ENCODE measurements around the gene FOSL1. TPM values are rescaled to one million over a fixed set of nuclear protein-coding genes. Genes with fewer than 3 reads are reported as not detected.

Gene FOSL1
- 1.0 TPM for polyA plus RNA-seq (2012; ENCODE audit: missing spikeins)

DNA sequence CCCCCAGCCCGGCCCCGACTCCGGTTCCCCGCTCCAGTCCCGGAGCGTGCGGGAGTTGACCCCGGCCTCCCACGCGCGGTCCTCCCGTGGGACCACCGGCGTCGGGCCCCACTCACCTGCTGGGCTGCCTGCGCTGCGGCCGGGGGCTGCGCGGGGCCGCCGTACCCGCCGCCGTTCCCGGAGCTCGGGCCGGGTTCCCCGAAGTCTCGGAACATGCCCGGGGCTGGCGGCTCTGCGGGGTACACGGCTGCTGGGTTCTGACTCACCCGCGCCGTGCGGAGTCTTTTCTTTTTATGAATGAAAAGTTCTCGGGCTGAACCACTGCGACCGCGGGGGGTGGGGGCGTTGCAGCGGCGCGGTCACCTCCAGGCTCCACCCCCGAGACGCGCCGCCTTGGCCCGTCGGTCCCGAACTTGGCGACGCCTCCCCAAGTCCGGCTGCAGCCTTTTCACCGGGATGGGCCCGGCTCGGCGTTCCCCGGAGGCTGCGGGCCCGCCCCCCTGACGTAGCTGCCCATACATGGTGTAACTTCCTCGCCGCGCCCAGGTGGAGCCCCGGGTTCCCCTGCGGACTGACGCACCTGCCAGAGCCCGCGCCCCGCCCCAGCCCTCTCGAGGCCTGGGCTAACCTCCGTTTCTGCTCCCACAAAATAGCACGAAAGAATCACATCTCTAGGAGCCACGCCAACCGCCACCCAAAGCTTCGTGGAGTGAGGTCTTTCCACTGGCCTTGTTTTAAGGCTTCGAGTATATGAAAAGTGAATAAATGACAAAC is at the start of gene FOSL1:
Gene FOSL1 (minus strand): TSS at position 264 of the 774 bp plus-strand sequence. CDS start 49 bp downstream, at position 215.
- TF ChIP-seq POLR2A (IDR thresholded peaks at IDR 0.05; ENCODE audit: low read depth, low read length), result peak; percentile 33; the same call in 1 of the 2 replicates
- TF ChIP-seq TAF1 (IDR thresholded peaks at IDR 0.05; ENCODE audit: borderline replicate concordance, low read depth, low read length), result no peak
- no peak for TF ChIP-seq POLR2AphosphoS5 (IDR thresholded peaks at IDR 0.05; ENCODE audit: low read depth, low read length)
- peak; percentile 89 for DNase-seq (ENCODE audit: insufficient read length)
- peak; percentile 30 for FAIRE-seq

DNA sequence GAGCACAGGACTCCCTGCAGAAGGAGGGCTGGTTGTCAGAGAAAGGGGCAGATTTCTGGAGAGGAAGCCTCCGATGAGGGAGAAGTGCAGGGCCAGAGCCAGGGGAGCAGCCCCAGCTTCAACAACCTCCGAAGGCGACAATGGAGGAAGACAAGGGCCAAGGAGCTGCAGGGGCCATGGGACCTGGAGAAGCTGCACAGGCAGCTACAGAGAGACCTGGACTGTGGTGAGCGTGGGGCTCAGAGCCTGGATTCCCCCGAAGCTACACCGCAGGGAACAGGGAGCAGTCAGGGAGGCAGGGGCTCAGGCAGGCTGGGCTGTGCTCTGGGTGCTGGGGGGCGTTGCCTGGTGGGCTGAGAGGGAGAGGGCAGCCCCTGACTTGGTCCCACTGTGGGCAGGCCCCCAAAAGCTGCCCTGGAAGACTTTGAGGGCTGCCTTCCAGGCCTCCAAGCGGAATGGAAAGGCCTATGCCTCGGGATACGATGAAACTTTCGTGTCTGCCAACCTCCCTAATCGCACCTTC is 47.5 kb upstream of the FOSL1 start:
- FAIRE-seq, result no peak
- TF ChIP-seq POLR2A (IDR thresholded peaks at IDR 0.05; ENCODE audit: low read depth, low read length) (no peak), TAF1 (IDR thresholded peaks at IDR 0.05; ENCODE audit: borderline replicate concordance, low read depth, low read length) (no peak), POLR2AphosphoS5 (IDR thresholded peaks at IDR 0.05; ENCODE audit: low read depth, low read length) (no peak)
- no peak for DNase-seq (ENCODE audit: insufficient read length)

- DNase-seq (ENCODE audit: insufficient read length) (no peak), FAIRE-seq (no peak)
Observed at GRCh38 chr11:65947133-65947532, 46.9 kb upstream of the FOSL1 start.

DNA sequence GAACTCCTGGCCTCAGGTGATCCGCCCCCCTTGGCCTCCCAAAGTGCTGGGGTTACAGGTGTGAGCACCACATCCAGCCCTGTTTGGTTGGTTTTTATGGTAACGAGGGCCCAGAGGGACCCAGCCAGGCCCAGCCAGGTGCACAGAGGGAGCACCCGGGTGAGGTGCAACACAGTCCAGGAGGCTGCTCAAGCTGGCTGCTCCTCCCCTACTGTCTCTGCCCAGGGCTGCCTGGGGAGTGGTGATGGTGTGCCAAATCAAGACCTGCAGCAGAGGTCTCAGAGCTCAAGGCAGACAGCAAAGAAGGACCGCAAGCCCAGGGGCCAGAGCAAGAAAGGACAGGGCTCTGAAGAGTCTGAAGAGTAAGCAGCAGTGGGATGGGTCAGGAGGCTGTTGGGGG is 46.5 kb upstream of the FOSL1 start:
- DNase-seq (ENCODE audit: insufficient read length) (no peak), FAIRE-seq (no peak)

More at GRCh38 chr11:65947133-65947532, 46.9 kb upstream of the FOSL1 start:
- TF ChIP-seq TAF1 (IDR thresholded peaks at IDR 0.05; ENCODE audit: borderline replicate concordance, low read depth, low read length), result no peak
- TF ChIP-seq POLR2AphosphoS5 (IDR thresholded peaks at IDR 0.05; ENCODE audit: low read depth, low read length), result no peak
- TF ChIP-seq POLR2A (IDR thresholded peaks at IDR 0.05; ENCODE audit: low read depth, low read length), result no peak

GRCh38 chr11:65945941-65946558 is 45.9 kb upstream of the FOSL1 start:
- TF ChIP-seq POLR2A (IDR thresholded peaks at IDR 0.05; ENCODE audit: low read depth, low read length) (no peak), TAF1 (IDR thresholded peaks at IDR 0.05; ENCODE audit: borderline replicate concordance, low read depth, low read length) (no peak), POLR2AphosphoS5 (IDR thresholded peaks at IDR 0.05; ENCODE audit: low read depth, low read length) (no peak)
- no peak for FAIRE-seq
- no peak for DNase-seq (ENCODE audit: insufficient read length)

More for the DNA sequence above, 46.5 kb upstream of the FOSL1 start:
- TF ChIP-seq TAF1 (IDR thresholded peaks at IDR 0.05; ENCODE audit: borderline replicate concordance, low read depth, low read length), result no peak
- no peak for TF ChIP-seq POLR2AphosphoS5 (IDR thresholded peaks at IDR 0.05; ENCODE audit: low read depth, low read length)
- TF ChIP-seq POLR2A (IDR thresholded peaks at IDR 0.05; ENCODE audit: low read depth, low read length), result no peak

- FAIRE-seq (no peak), DNase-seq (ENCODE audit: insufficient read length) (no peak)
- TF ChIP-seq POLR2A (IDR thresholded peaks at IDR 0.05; ENCODE audit: low read depth, low read length) (no peak), POLR2AphosphoS5 (IDR thresholded peaks at IDR 0.05; ENCODE audit: low read depth, low read length) (no peak), TAF1 (IDR thresholded peaks at IDR 0.05; ENCODE audit: borderline replicate concordance, low read depth, low read length) (no peak)
Observed at GRCh38 chr11:65945430-65945911, 45.3 kb upstream of the FOSL1 start, which contains the start of gene TSGA10IP. Gene TSGA10IP, plus strand, starts transcription at chr11:65945480. Its CDS starts 196 bp downstream, at chr11:65945676.

DNA sequence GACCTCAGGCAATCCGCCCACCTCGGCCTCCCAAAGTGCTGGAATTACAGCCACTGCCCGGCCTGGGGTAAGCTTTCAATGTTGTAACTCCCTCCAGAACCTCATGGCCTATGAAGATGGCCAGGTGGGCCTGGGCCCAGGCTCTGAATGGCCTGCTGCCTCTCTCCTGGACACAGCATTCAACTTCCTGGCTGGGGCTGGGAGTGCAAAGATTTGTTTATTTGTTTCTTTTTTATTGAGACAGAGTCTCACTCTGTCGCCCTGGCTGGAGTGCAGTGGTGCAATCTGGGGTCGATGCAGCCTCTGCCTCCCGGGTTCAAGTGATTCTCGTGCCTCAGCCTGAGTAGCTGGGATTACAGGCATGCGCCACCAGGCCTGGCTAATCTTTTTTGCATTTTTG is 44.6 kb upstream of the FOSL1 start:
- FAIRE-seq, result no peak
- no peak for DNase-seq (ENCODE audit: insufficient read length)
- TF ChIP-seq POLR2AphosphoS5 (IDR thresholded peaks at IDR 0.05; ENCODE audit: low read depth, low read length) (no peak), POLR2A (IDR thresholded peaks at IDR 0.05; ENCODE audit: low read depth, low read length) (no peak), TAF1 (IDR thresholded peaks at IDR 0.05; ENCODE audit: borderline replicate concordance, low read depth, low read length) (no peak)

- FAIRE-seq, result no peak
- DNase-seq (ENCODE audit: insufficient read length), result no peak
- no peak for TF ChIP-seq POLR2AphosphoS5 (IDR thresholded peaks at IDR 0.05; ENCODE audit: low read depth, low read length)
- TF ChIP-seq POLR2A (IDR thresholded peaks at IDR 0.05; ENCODE audit: low read depth, low read length), result no peak
- TF ChIP-seq TAF1 (IDR thresholded peaks at IDR 0.05; ENCODE audit: borderline replicate concordance, low read depth, low read length), result no peak
Observed at GRCh38 chr11:65944191-65944590, 44.0 kb upstream of the FOSL1 start.

DNA sequence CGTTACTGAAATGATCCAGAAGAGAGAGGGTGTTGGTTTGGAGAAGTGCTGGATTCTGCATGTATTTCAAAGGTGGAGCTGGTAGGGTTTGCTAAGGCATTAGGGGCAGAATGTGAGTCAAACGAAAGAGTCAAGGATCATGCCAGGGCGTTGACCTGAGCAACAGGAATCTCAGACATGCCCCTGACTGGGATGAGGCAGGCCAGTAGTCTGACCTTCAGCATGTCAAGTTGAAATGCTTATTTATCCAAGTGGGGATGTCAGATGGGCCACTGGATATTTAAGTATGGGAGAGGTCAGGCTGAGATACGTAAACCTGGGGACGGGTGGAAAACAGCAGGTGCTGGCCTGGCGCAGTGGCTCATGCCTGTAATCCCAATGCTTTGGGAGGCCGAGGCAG is 42.3 kb upstream of the FOSL1 start:
- FAIRE-seq (no peak), DNase-seq (ENCODE audit: insufficient read length) (no peak)
- TF ChIP-seq POLR2AphosphoS5 (IDR thresholded peaks at IDR 0.05; ENCODE audit: low read depth, low read length) (no peak), TAF1 (IDR thresholded peaks at IDR 0.05; ENCODE audit: borderline replicate concordance, low read depth, low read length) (no peak), POLR2A (IDR thresholded peaks at IDR 0.05; ENCODE audit: low read depth, low read length) (no peak)

DNA sequence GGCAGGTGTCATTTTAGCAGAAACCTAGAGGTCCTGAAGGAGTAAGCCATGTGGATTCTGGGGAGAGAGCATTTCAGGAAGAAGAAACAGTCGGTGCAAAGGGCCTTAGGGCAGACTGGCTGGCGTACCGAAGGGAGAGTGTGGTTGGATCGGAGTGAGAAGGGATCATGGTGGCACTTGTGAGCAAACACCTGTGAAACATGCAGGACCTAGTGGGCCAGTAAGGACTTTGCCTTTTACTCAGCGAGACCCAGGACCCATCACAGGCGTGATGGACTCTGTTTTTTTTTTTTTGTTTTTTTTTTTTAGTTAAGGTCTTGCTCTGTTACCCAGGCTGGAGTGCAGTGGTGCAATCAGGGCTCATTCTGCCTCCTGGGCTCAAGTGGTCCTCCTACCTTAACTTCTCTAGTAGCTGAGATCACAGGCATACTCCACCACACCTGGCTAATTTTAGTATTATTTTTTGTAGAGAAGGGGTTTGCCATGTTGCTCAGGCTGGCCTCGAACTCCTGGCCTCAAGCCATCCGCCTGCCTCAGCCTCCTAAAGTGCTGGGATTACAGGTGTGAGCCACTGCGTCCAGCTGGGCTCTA is 41.6 kb upstream of the FOSL1 start:
- FAIRE-seq (no peak), DNase-seq (ENCODE audit: insufficient read length) (no peak)
- no peak for TF ChIP-seq TAF1 (IDR thresholded peaks at IDR 0.05; ENCODE audit: borderline replicate concordance, low read depth, low read length)
- no peak for TF ChIP-seq POLR2AphosphoS5 (IDR thresholded peaks at IDR 0.05; ENCODE audit: low read depth, low read length)

GRCh38 chr11:65937766-65938165 is 37.6 kb upstream of the FOSL1 start:
- DNase-seq (ENCODE audit: insufficient read length) (no peak), FAIRE-seq (no peak)
- TF ChIP-seq TAF1 (IDR thresholded peaks at IDR 0.05; ENCODE audit: borderline replicate concordance, low read depth, low read length) (no peak), POLR2AphosphoS5 (IDR thresholded peaks at IDR 0.05; ENCODE audit: low read depth, low read length) (no peak), POLR2A (IDR thresholded peaks at IDR 0.05; ENCODE audit: low read depth, low read length) (no peak)

Measured in GM12892 (cell line).